IPS-NIHi11 (cell line): ENCODE measurements around the gene PBX1.

ENCODE experiments used
- DNase-seq: peaks from one replicate; pipeline ENCODE4 v3.0.0; 2012; ENCODE audit warnings: mixed read lengths, low spot score

PBX1 gene

GRCh38 chr1:164700683-164701082, 141.7 kb downstream of the PBX1 start:
- no peak for DNase-seq

GRCh38 chr1:164701189-164701761, 142.3 kb downstream of the PBX1 start:
- DNase-seq: no peak

GRCh38 chr1:164702216-164702615, 143.2 kb downstream of the PBX1 start:
- DNase-seq: no peak

- no peak for DNase-seq
Observed at GRCh38 chr1:164702664-164703063, 143.7 kb downstream of the PBX1 start.

- DNase-seq: no peak
Observed at GRCh38 chr1:164703463-164703862, 144.5 kb downstream of the PBX1 start.

GRCh38 chr1:164703960-164704411, 145.0 kb downstream of the PBX1 start:
- DNase-seq: no peak

GRCh38 chr1:164704954-164705353, 146.0 kb downstream of the PBX1 start:
- no peak for DNase-seq

- no peak for DNase-seq
Observed at GRCh38 chr1:164706606-164706987, 147.6 kb downstream of the PBX1 start.

- no peak for DNase-seq
Observed at GRCh38 chr1:164707868-164708331, 148.9 kb downstream of the PBX1 start.

GRCh38 chr1:164708596-164708995, 149.6 kb downstream of the PBX1 start:
- no peak for DNase-seq

- no peak for DNase-seq
Observed at GRCh38 chr1:164709126-164709525, 150.1 kb downstream of the PBX1 start.

- no peak for DNase-seq
Observed at GRCh38 chr1:164709541-164710278, 150.7 kb downstream of the PBX1 start.

- DNase-seq: no peak
Observed at GRCh38 chr1:164712131-164713036, 153.4 kb downstream of the PBX1 start.

- DNase-seq: no peak
Observed at GRCh38 chr1:164713456-164714207, 154.6 kb downstream of the PBX1 start.

- DNase-seq: no peak
Observed at GRCh38 chr1:164716992-164717703, 158.2 kb downstream of the PBX1 start.

- no peak for DNase-seq
Observed at GRCh38 chr1:164718821-164719220, 159.8 kb downstream of the PBX1 start.

GRCh38 chr1:164719676-164720439, 160.9 kb downstream of the PBX1 start:
- DNase-seq: no peak

- no peak for DNase-seq
Observed at GRCh38 chr1:164720440-164721227, 161.7 kb downstream of the PBX1 start.

GRCh38 chr1:164721228-164721496, 162.2 kb downstream of the PBX1 start:
- no peak for DNase-seq

GRCh38 chr1:164723296-164723798, 164.4 kb downstream of the PBX1 start:
- DNase-seq: no peak
